MCF 10A (cell line): Measurements from ENCODE around the gene CORO1C. TPM values are rescaled to one million over a fixed set of nuclear protein-coding genes. Genes with fewer than 3 reads are reported as not detected.

Experiments
- BruUV-seq: library from RNA; stranded (reverse); fragments of 400-500 nt; replicated peaks from 2 replicates; lab custom pipeline; 2021; lab: Mats Ljungman, UMichigan
- CTCF ChIA-PET: fragments of 300-600 bp; sonication (Branson Sonifier 250); formaldehyde crosslinking; extraction: SDS; loops from one replicate; lab custom pipeline; 2021; ENCODE audit warnings: antibody characterized with exemption, inconsistent platforms; lab: Yijun Ruan, JAX
- POLR2A ChIA-PET: fragments of 300-600, 350-650 bp; sonication (Branson Sonifier 250); formaldehyde crosslinking; extraction: SDS; loops from one replicate; lab custom pipeline; 2020; ENCODE audit warnings: antibody characterized with exemption, inconsistent platforms; lab: Yijun Ruan, JAX
- DNase-seq: peaks from one replicate; pipeline ENCODE4 v3.0.0-alpha.2; 2018; ENCODE audit not compliant: unreplicated experiment
- H3K27ac Mint-ChIP-seq: one replicate; pipeline ENCODE4 v1.8.0; 2022; ENCODE audit warnings: mild to moderate bottlenecking, low read depth, mixed read lengths; ENCODE audit not compliant: unreplicated experiment
- H3K27me3 Mint-ChIP-seq: one replicate; pipeline ENCODE4 v1.8.0; 2022; ENCODE audit warnings: mixed read lengths; ENCODE audit not compliant: insufficient read depth, unreplicated experiment
- H3K36me3 Mint-ChIP-seq: one replicate; pipeline ENCODE4 v1.8.0; 2022; ENCODE audit warnings: mild to moderate bottlenecking, moderate library complexity, mixed read lengths; ENCODE audit not compliant: insufficient read depth, unreplicated experiment
- H3K4me1 Mint-ChIP-seq: one replicate; pipeline ENCODE4 v1.8.0; 2022; ENCODE audit warnings: mixed read lengths; ENCODE audit not compliant: insufficient read depth, unreplicated experiment
- H3K4me3 Mint-ChIP-seq: one replicate; pipeline ENCODE4 v1.8.0; 2022; ENCODE audit warnings: mild to moderate bottlenecking, moderate library complexity, mixed read lengths; ENCODE audit not compliant: unreplicated experiment
- H3K9me3 Mint-ChIP-seq: one replicate; pipeline ENCODE4 v1.8.0; 2022; ENCODE audit warnings: mixed read lengths; ENCODE audit not compliant: unreplicated experiment
- CTCF ChIP-seq: fragments of 200-600 bp; IDR thresholded peaks from one replicate; pipeline ENCODE4 v1.8.0; 2022; ENCODE audit warnings: antibody characterized with exemption, mild to moderate bottlenecking; ENCODE audit not compliant: unreplicated experiment
- intact Hi-C: fragments of 100-400 bp; cut with micrococcal nuclease; formaldehyde crosslinking; loops from 2 replicates; pipeline ENCODE4 v1.14.1; 2022
- total RNA-seq: library from RNA; stranded (reverse); gene quantifications from 2 replicates; pipeline ENCODE4 v1.2.3, GENCODE V29; 2022

Gene CORO1C
- total RNA-seq, 1 experiment from 2014 or later = 130 TPM

- H3K9me3 Mint-ChIP-seq = no peaks in the 10 kb centered on the region
- no peaks in the 10 kb centered on the region for H3K27me3 Mint-ChIP-seq
- intact Hi-C loops = no loop called here
- CTCF ChIA-PET = interaction anchor here (2.1 kb wide), 1 partner anchor 104 kb away, joined by 7 read pairs; no protein-coding TSS in a partner anchor
- H3K4me1 Mint-ChIP-seq = peaks cover 12% of the 10 kb centered on the region
- POLR2A ChIA-PET = interaction anchor here (1.2 kb wide), 1 partner anchor 16 kb away, joined by 3 read pairs; no protein-coding TSS in a partner anchor
- DNase-seq = no peak
- no TSS peak for BruUV-seq
- H3K27ac Mint-ChIP-seq = no peak overlapping the region
- no peak for TF ChIP-seq CTCF
- H3K4me3 Mint-ChIP-seq = no peak overlapping the region
- H3K36me3 Mint-ChIP-seq = no peaks in the 10 kb centered on the region
These were observed 37.5 kb upstream of the CORO1C start for GRCh38 chr12:108768591-108769500.

GRCh38 chr12:108766294-108766693, 35.0 kb upstream of the CORO1C start:
- TF ChIP-seq CTCF = no peak
- POLR2A ChIA-PET = interaction anchor here (0.6 kb wide), 1 partner anchor 113 kb away, joined by 3 read pairs; no protein-coding TSS in a partner anchor
- H3K4me3 Mint-ChIP-seq = no peak overlapping the region

GRCh38 chr12:108765289-108765764, 34.0 kb upstream of the CORO1C start:
- Mint-ChIP-seq H3K4me1 (no peaks in the 10 kb centered on the region), H3K27me3 (no peaks in the 10 kb centered on the region), H3K4me3 (no peak overlapping the region), H3K9me3 (no peaks in the 10 kb centered on the region), H3K36me3 (no peaks in the 10 kb centered on the region), H3K27ac (no peak overlapping the region)
- POLR2A ChIA-PET = no interaction called here
- intact Hi-C loops = no loop called here
- no peak for TF ChIP-seq CTCF
- no TSS peak for BruUV-seq
- CTCF ChIA-PET = no interaction called here
- no peak for DNase-seq

More at GRCh38 chr12:108766294-108766693, 35.0 kb upstream of the CORO1C start:
- BruUV-seq = no TSS peak
- Mint-ChIP-seq H3K27ac (no peak overlapping the region), H3K4me1 (no peaks in the 10 kb centered on the region), H3K36me3 (no peaks in the 10 kb centered on the region), H3K27me3 (no peaks in the 10 kb centered on the region), H3K9me3 (no peaks in the 10 kb centered on the region)
- intact Hi-C loops = no loop called here
- DNase-seq = no peak
- CTCF ChIA-PET = no interaction called here

- H3K36me3 Mint-ChIP-seq = no peaks in the 10 kb centered on the region
- H3K27ac Mint-ChIP-seq = no peak overlapping the region
- TF ChIP-seq CTCF = no peak
- ChIA-PET CTCF (no interaction called here), POLR2A (interaction anchor here (0.5 kb wide), 1 partner anchor 69 kb away, joined by 3 read pairs; no protein-coding TSS in a partner anchor)
- no peaks in the 10 kb centered on the region for H3K9me3 Mint-ChIP-seq
- H3K4me1 Mint-ChIP-seq = no peaks in the 10 kb centered on the region
- H3K4me3 Mint-ChIP-seq = no peak overlapping the region
- no peaks in the 10 kb centered on the region for H3K27me3 Mint-ChIP-seq
- BruUV-seq = no TSS peak
- intact Hi-C loops = no loop called here
- no peak for DNase-seq
These were observed 33.4 kb upstream of the CORO1C start for GRCh38 chr12:108764540-108765288.
